Stimulated activated CD8-positive, alpha-beta memory T cell treated with anti-CD3 and anti-CD28 coated beads, Interleukin-7, amount 100 ng/mL, for 24 hours (primary cell): Measurements from ENCODE around the gene IFNLR1.

Experiments used
- DNase-seq: peaks from one replicate; pipeline ENCODE4 v3.0.0-alpha.2; 2020; ENCODE audit warnings: low read depth

The IFNLR1 gene

GRCh38 chr1:24147194-24147593 lies 39.9 kb downstream of the IFNLR1 start:
- DNase-seq = no peak

GRCh38 chr1:24142546-24143534 lies 44.2 kb downstream of the IFNLR1 start, which contains the start of gene IL22RA1:
TSS of gene IL22RA1 (minus strand) at chr1:24143140. CDS start at chr1:24143082, 58 bp downstream.
- no peak for DNase-seq

- no peak for DNase-seq
These were observed 45.6 kb downstream of the IFNLR1 start for GRCh38 chr1:24141311-24141997.

GRCh38 chr1:24140741-24141181 lies 46.3 kb downstream of the IFNLR1 start:
- DNase-seq = no peak

- DNase-seq = no peak
These were observed 47.2 kb downstream of the IFNLR1 start for GRCh38 chr1:24139841-24140425.

GRCh38 chr1:24139222-24139489 lies 47.9 kb downstream of the IFNLR1 start:
- no peak for DNase-seq

GRCh38 chr1:24138476-24139221 lies 48.4 kb downstream of the IFNLR1 start:
- DNase-seq = no peak

- no peak for DNase-seq
These were observed 50.0 kb downstream of the IFNLR1 start for GRCh38 chr1:24136956-24137539.

- DNase-seq = no peak
These were observed 52.7 kb downstream of the IFNLR1 start for GRCh38 chr1:24134376-24134775.

GRCh38 chr1:24133819-24134218 lies 53.3 kb downstream of the IFNLR1 start:
- no peak for DNase-seq

- no peak for DNase-seq
These were observed 56.7 kb downstream of the IFNLR1 start for GRCh38 chr1:24130385-24130784.

GRCh38 chr1:24127801-24128363 lies 59.2 kb downstream of the IFNLR1 start:
- DNase-seq = no peak

- DNase-seq = no peak
These were observed 59.8 kb downstream of the IFNLR1 start for GRCh38 chr1:24127134-24127800.

GRCh38 chr1:24126672-24127023 lies 60.4 kb downstream of the IFNLR1 start:
- DNase-seq = no peak

GRCh38 chr1:24126018-24126671 lies 60.9 kb downstream of the IFNLR1 start:
- DNase-seq = no peak

- no peak for DNase-seq
These were observed 61.6 kb downstream of the IFNLR1 start for GRCh38 chr1:24125456-24125855.

- DNase-seq = no peak
These were observed 62.1 kb downstream of the IFNLR1 start for GRCh38 chr1:24124980-24125379.

- no peak for DNase-seq
These were observed 63.5 kb downstream of the IFNLR1 start for GRCh38 chr1:24123611-24124010.

GRCh38 chr1:24122776-24123175 lies 64.3 kb downstream of the IFNLR1 start:
- DNase-seq = no peak

- no peak for DNase-seq
These were observed 65.7 kb downstream of the IFNLR1 start for GRCh38 chr1:24121406-24121805.
